Mesendoderm (in vitro differentiated cells): ENCODE results near the gene FAM81B.
A peak's percentile ranks its signal among the peaks of the same experiment; 100 is the strongest.

Source experiments
- DNase-seq: peaks from one replicate; pipeline ENCODE4 v3.0.0; 2013
- H2AK5ac ChIP-seq: 2 replicates; pipeline ENCODE4 v1.6.1; 2013; ENCODE audit warnings: low read length, inconsistent platforms
- H2BK120ac ChIP-seq: 2 replicates; pipeline ENCODE4 v1.6.1; 2013; ENCODE audit warnings: low read depth, mild to moderate bottlenecking, low read length, moderate library complexity, mixed read lengths
- H2BK15ac ChIP-seq: replicated peaks from 2 replicates; pipeline ENCODE4 v1.6.1; 2013; ENCODE audit warnings: low read depth, mild to moderate bottlenecking, moderate library complexity
- H2BK5ac ChIP-seq: 2 replicates; pipeline ENCODE4 v1.6.1; 2013; ENCODE audit warnings: low read length, inconsistent platforms
- H3K18ac ChIP-seq: 2 replicates; pipeline ENCODE4 v1.6.1; 2013; ENCODE audit warnings: mild to moderate bottlenecking, low read length, mixed read lengths
- H3K23ac ChIP-seq: one replicate; pipeline ENCODE4 v1.6.1; 2013; ENCODE audit warnings: low read length
- H3K27ac ChIP-seq: 2 replicates; pipeline ENCODE4 v1.5.1; 2013; ENCODE audit warnings: low read depth, mild to moderate bottlenecking, inconsistent platforms, low read length, moderate library complexity
- H3K27me3 ChIP-seq: 2 replicates; pipeline ENCODE4 v1.6.1; 2013; ENCODE audit warnings: low read length, control low read depth, mild to moderate bottlenecking, inconsistent platforms; ENCODE audit not compliant: insufficient read depth, poor library complexity
- H3K36me3 ChIP-seq: 2 replicates; pipeline ENCODE4 v1.6.1; 2013; ENCODE audit warnings: low read length, inconsistent platforms; ENCODE audit not compliant: control insufficient read depth, insufficient read depth
- H3K4ac ChIP-seq: one replicate; pipeline ENCODE4 v1.6.1; 2013; ENCODE audit warnings: low read depth, mild to moderate bottlenecking, low read length, moderate library complexity
- H3K4me1 ChIP-seq: 2 replicates; pipeline ENCODE4 v1.6.1; 2013; ENCODE audit warnings: low read depth, low read length, inconsistent platforms; ENCODE audit not compliant: control insufficient read depth
- H3K4me2 ChIP-seq: 2 replicates; pipeline ENCODE4 v1.6.1; 2013; ENCODE audit warnings: low read length
- H3K4me3 ChIP-seq: 2 replicates; pipeline ENCODE4 v1.5.1; 2013; ENCODE audit warnings: mild to moderate bottlenecking, low read length
- H3K56ac ChIP-seq: one replicate; pipeline ENCODE4 v1.6.1; 2013; ENCODE audit warnings: low read length
- H3K79me1 ChIP-seq: 2 replicates; pipeline ENCODE4 v1.6.1; 2013; ENCODE audit warnings: low read length, inconsistent platforms
- H3K79me2 ChIP-seq: 2 replicates; pipeline ENCODE4 v1.6.1; 2013; ENCODE audit warnings: mild to moderate bottlenecking, low read length; ENCODE audit not compliant: control insufficient read depth, insufficient read depth
- H3K9ac ChIP-seq: 2 replicates; pipeline ENCODE4 v1.6.1; 2013; ENCODE audit warnings: low read length, inconsistent platforms
- H4K5ac ChIP-seq: one replicate; pipeline ENCODE4 v1.6.1; 2013; ENCODE audit warnings: low read length
- H4K8ac ChIP-seq: one replicate; pipeline ENCODE4 v1.6.1; 2013; ENCODE audit warnings: low read depth, mild to moderate bottlenecking, control low read depth, low read length, moderate library complexity
- WGBS: extraction: QIAGEN DNeasy Blood & Tissue Kit; methylation state at CpG from one replicate; pipeline ENCODE4 v1.1.7; 2013; ENCODE audit warnings: low lambda C conversion rate, missing lambda C conversion rate; ENCODE audit not compliant: insufficient coverage; ENCODE audit errors: extremely low coverage; 5-methylcytosine and 5-hydroxymethylcytosine counted together

The FAM81B gene

GRCh38 chr5:95486191-95486590, 95.0 kb downstream of the FAM81B start:
- Histone ChIP-seq H2BK120ac (no peak overlapping the region), H3K4ac (no peak overlapping the region), H3K4me2 (no peak overlapping the region), H3K4me1 (no peaks in the 10 kb centered on the region), H2BK5ac (no peak overlapping the region), H3K56ac (no peak overlapping the region), H2BK15ac (no peak overlapping the region), H3K79me2 (no peaks in the 10 kb centered on the region), H3K18ac (no peak overlapping the region), H3K9ac (no peak overlapping the region), H3K23ac (no peak overlapping the region), H4K8ac (no peak overlapping the region), H3K36me3 (no peaks in the 10 kb centered on the region), H3K27me3 (no peaks in the 10 kb centered on the region), H3K79me1 (no peaks in the 10 kb centered on the region), H2AK5ac (no peak overlapping the region), H4K5ac (no peak overlapping the region), H3K4me3 (no peak overlapping the region), H3K27ac (no peak overlapping the region)
- WGBS = no CpG with 5 or more reads among the region's 2 CpGs
- peak; percentile 23 for DNase-seq

- Histone ChIP-seq H3K18ac (no peak overlapping the region), H3K79me2 (no peaks in the 10 kb centered on the region), H3K4me2 (no peak overlapping the region), H2BK5ac (no peak overlapping the region), H4K8ac (no peak overlapping the region), H2BK120ac (no peak overlapping the region), H2BK15ac (no peak overlapping the region), H4K5ac (no peak overlapping the region), H3K27me3 (no peaks in the 10 kb centered on the region), H2AK5ac (no peak overlapping the region), H3K4ac (no peak overlapping the region), H3K79me1 (no peaks in the 10 kb centered on the region), H3K56ac (no peak overlapping the region), H3K4me3 (no peak overlapping the region), H3K9ac (no peak overlapping the region), H3K4me1 (no peaks in the 10 kb centered on the region), H3K27ac (no peak overlapping the region), H3K23ac (no peak overlapping the region), H3K36me3 (no peaks in the 10 kb centered on the region)
- no peak for DNase-seq
These were observed 96.7 kb downstream of the FAM81B start for GRCh38 chr5:95487880-95488279.
